Measurements from ENCODE around the gene KIAA0930.
"Not testable (repeated sequence)": the region's sequence is repeated elsewhere in the genome, so short reads cannot be mapped to it uniquely, and the experiment has no call there.

DNA sequence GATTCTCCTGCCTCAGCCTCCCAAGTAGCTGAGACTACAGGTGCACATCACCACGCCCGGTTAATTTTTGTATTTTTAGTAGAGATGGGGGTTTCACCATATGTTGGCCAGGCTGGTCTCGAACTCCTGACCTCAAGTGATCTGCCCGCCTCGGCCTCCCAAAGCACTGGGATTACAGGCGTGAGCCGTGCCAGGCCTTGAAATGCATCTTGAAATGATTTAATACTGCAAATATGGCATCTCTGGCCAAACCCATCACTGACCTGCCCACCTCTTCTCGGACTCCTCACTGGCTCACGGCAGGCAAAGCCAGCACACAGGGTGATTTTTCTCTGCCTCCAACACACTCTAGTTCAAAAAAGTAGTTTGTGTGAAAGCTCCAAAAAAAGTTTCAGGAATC lies 48.9 kb downstream of the KIAA0930 start:
- TF ChIP-seq, protein P1, sequence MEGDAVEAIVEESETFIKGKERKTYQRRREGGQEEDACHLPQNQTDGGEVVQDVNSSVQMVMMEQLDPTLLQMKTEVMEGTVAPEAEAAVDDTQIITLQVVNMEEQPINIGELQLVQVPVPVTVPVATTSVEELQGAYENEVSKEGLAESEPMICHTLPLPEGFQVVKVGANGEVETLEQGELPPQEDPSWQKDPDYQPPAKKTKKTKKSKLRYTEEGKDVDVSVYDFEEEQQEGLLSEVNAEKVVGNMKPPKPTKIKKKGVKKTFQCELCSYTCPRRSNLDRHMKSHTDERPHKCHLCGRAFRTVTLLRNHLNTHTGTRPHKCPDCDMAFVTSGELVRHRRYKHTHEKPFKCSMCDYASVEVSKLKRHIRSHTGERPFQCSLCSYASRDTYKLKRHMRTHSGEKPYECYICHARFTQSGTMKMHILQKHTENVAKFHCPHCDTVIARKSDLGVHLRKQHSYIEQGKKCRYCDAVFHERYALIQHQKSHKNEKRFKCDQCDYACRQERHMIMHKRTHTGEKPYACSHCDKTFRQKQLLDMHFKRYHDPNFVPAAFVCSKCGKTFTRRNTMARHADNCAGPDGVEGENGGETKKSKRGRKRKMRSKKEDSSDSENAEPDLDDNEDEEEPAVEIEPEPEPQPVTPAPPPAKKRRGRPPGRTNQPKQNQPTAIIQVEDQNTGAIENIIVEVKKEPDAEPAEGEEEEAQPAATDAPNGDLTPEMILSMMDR (IDR thresholded peaks at IDR 0.05): not testable (repeated sequence)
- not testable (repeated sequence) for TF ChIP-seq POLR2A (IDR thresholded peaks at IDR 0.05); POLR2AphosphoS5 (IDR thresholded peaks at IDR 0.05; ENCODE audit: insufficient read depth in 1 of 2, low read depth in 1 of 2)
